GM19438 (cell line): Measurements from ENCODE around the gene DDX50.
"Not testable (repeated sequence)": the region's sequence is repeated elsewhere in the genome, so short reads cannot be mapped to it uniquely, and the experiment has no call there.

ENCODE experiments used
- ATAC-seq: cut with Tn5 transposase; IDR thresholded peaks from one replicate; pipeline ENCODE4 v1.9.1; 2021; ENCODE audit warnings: low read depth; ENCODE audit not compliant: unreplicated experiment

DDX50 gene, protein sequence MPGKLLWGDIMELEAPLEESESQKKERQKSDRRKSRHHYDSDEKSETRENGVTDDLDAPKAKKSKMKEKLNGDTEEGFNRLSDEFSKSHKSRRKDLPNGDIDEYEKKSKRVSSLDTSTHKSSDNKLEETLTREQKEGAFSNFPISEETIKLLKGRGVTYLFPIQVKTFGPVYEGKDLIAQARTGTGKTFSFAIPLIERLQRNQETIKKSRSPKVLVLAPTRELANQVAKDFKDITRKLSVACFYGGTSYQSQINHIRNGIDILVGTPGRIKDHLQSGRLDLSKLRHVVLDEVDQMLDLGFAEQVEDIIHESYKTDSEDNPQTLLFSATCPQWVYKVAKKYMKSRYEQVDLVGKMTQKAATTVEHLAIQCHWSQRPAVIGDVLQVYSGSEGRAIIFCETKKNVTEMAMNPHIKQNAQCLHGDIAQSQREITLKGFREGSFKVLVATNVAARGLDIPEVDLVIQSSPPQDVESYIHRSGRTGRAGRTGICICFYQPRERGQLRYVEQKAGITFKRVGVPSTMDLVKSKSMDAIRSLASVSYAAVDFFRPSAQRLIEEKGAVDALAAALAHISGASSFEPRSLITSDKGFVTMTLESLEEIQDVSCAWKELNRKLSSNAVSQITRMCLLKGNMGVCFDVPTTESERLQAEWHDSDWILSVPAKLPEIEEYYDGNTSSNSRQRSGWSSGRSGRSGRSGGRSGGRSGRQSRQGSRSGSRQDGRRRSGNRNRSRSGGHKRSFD

DNA sequence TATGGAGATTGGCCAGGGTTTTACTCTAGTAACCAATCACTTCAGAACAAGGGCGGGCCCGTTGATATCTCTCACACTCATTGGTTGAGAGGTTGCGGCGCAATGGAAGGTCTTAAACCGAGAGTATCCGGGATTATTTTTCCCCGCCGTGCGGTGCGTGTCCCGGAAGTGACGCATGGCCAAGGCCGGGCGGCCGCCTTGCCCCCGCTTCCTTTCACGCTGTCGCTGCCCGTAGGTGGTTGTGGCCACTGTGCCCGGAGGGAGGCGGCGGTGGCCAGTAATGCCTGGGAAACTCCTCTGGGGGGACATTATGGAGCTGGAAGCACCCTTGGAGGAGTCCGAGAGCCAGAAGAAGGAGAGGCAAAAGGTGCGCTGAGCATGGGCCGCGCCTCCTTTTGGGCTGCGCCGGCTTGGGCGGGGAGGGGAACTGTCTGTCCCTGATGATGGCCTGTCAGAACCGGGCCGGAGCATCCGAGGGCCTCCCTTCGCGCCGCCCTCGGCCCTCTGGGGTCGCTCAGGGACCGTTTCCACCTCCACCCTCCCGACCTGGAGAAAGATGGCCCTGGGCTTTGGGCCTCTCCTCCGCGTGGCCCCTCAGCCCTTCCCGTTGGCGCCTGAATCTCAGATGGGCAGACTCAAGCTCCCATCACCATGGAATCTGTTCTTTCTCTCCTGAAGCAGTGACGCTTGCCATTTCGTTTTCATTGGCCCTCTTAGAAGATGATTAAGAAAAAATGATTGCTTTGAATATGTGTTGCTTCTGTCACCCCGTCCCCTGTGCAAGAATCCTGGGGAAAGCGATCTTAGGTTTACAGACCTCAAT is at the start of gene DDX50:
TSS of gene DDX50 (plus strand) at position 211 of the 823 bp plus-strand sequence. CDS start at position 281, 70 bp downstream.
- peak; percentile 98 for ATAC-seq

- no peak for ATAC-seq
Measured at GRCh38 chr10:68856352-68856751, 44.8 kb upstream of the DDX50 start.

- ATAC-seq: no peak
Measured at GRCh38 chr10:68857005-68857404, 44.1 kb upstream of the DDX50 start.

GRCh38 chr10:68861253-68861652 is 39.9 kb upstream of the DDX50 start:
- ATAC-seq: no peak

DNA sequence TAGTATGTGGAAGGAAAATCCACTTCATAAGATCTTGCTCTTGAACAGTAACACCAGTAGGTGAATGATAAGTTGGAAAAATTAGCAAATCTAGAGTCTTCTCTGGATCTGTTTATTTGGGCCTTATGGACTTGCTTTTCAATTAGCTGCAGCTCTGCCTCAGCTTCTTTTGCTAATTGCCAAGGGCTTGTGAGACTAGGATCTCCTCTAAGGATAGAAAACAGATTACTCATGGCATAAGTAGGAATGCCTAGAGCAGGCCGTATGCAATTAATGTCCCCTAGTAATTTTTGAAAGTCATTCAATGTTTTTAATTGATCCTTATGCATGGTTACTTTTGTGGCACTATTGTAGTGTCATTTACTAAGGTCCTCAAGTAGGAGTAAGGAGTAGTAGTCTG is 36.5 kb upstream of the DDX50 start:
- ATAC-seq: no peak

GRCh38 chr10:68868173-68868572 is 32.9 kb upstream of the DDX50 start:
- not testable (repeated sequence) for ATAC-seq

GRCh38 chr10:68869623-68870022 is 31.5 kb upstream of the DDX50 start:
- no peak for ATAC-seq

GRCh38 chr10:68870061-68870460 is 31.1 kb upstream of the DDX50 start:
- ATAC-seq: no peak

GRCh38 chr10:68870545-68871104 is 30.5 kb upstream of the DDX50 start:
- ATAC-seq: no peak

- ATAC-seq: no peak
Measured at GRCh38 chr10:68871105-68871711, 29.9 kb upstream of the DDX50 start.

DNA sequence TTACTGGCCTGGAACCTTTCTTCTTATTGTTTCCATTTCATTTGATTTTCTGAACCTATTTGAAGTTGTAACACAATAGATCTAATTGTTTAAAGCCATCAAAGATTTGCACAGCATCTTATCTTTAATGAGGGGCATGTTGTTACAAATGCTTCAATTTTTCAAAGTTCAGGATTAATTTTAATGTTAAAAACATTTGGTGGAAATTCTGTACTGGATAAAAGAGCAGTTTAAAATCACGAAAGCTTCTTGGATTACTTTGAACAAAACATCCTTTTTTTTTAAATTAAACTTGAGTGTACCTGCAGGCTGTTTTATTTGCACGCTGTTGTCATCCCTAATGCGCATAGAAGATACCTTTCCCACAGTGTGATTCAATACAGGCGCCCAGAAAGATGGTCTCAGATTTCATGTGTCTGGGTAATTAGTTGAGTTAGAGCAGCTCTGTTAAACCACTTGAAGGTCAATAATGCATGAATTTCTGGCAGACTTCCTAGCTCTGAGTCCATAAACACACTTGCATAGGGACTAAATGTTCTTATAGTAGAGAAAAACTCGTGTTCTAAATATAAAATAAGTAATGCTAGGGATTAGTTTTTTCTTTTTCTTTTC is 29.3 kb upstream of the DDX50 start:
- ATAC-seq: no peak

- ATAC-seq: no peak
Measured at GRCh38 chr10:68876246-68877138, 24.6 kb upstream of the DDX50 start.

GRCh38 chr10:68877482-68878110 is 23.5 kb upstream of the DDX50 start:
- ATAC-seq: no peak

DNA sequence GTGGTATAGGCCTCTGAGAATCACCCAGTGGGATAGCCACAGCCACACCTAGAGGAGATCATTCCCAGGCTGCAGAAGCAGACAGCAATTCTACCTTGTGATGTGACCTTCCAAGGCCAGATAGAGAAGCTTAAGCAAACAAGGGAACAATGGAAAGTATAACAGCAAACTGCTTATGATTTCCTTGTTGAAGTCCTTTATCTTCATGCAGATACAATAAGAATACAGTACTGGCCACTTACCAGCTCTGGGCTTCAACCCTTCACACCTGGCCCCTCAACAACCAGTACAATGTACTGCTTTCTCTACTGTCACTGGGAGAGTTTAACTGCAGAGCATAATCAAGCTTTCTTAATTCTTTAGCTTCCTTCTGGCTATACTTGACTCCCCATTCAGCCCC is 22.6 kb upstream of the DDX50 start:
- no peak for ATAC-seq

GRCh38 chr10:68879628-68880027 is 21.5 kb upstream of the DDX50 start:
- ATAC-seq: no peak

DNA sequence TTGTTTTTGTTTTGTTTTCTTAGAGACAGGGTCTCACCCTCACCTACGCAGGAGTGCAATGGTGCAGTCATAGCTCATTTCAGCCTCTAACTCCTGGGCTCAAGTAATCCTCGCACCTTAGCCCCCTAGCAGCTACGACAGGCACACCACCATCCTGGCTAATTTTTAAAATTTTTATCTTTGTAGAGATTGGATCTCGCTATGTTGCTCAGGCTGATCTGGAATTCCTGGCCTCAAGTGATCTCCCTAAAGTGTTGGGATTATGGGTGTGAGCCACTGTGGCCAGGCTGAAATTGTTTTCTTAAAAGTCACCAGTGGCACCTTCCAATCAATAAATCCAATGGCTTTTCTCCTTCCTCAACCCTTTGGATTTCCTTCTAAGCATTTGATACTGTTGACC is 20.9 kb upstream of the DDX50 start:
- no peak for ATAC-seq

DNA sequence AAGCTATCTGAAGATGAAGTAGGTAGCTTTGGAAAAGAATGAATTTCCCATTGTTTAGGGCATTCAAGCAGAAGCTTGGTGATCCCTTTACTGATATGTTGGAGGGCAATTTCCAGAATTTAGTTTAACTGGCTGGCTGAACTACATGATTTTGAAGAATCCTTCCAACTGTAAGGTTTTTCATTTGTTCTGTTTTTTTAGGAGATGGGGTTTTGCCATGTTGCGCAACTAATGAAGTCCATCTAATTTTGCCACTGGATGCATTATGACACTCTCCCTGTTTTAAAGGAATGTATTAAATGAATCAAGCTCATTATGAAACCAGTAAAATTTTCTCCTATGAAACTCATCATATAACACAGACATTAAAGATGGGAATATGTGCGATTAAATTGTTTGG is 6.1 kb upstream of the DDX50 start:
- no peak for ATAC-seq

- ATAC-seq: no peak
Measured at GRCh38 chr10:68897336-68897741, 3.8 kb upstream of the DDX50 start.
